ENCODE data around the gene STEAP1B.
"Not testable (repeated sequence)": the region's sequence is repeated elsewhere in the genome, so short reads cannot be mapped to it uniquely, and the experiment has no call there.

STEAP1B gene

GRCh38 chr7:22499888-22500689 lies at the start of gene STEAP1B:
Gene STEAP1B, minus strand, starts transcription at chr7:22500188. Its CDS starts 5,333 bp downstream, at chr7:22494855.
- in situ Hi-C loops (cut with HindIII; ENCODE audit: low pct_ligation_motif_present, low pct_unique_long_range_greater_than_20kb, low sequenced_read_pairs): not testable (repeated sequence)
- DNase-seq: peak; percentile 88

GRCh38 chr7:22549051-22549450 lies 49.1 kb upstream of the STEAP1B start:
- in situ Hi-C loops (cut with HindIII; ENCODE audit: low pct_ligation_motif_present, low pct_unique_long_range_greater_than_20kb, low sequenced_read_pairs): no loop called here

GRCh38 chr7:22548313-22548712 lies 48.3 kb upstream of the STEAP1B start:
- no peak for DNase-seq
- in situ Hi-C loops (cut with HindIII; ENCODE audit: low pct_ligation_motif_present, low pct_unique_long_range_greater_than_20kb, low sequenced_read_pairs): no loop called here

More at GRCh38 chr7:22549051-22549450, 49.1 kb upstream of the STEAP1B start:
- DNase-seq: no peak

- no peak for DNase-seq
- in situ Hi-C loops (cut with HindIII; ENCODE audit: low pct_ligation_motif_present, low pct_unique_long_range_greater_than_20kb, low sequenced_read_pairs): no loop called here
These were observed 46.8 kb upstream of the STEAP1B start for GRCh38 chr7:22546769-22547168.

GRCh38 chr7:22545529-22545928 lies 45.5 kb upstream of the STEAP1B start:
- in situ Hi-C loops (cut with HindIII; ENCODE audit: low pct_ligation_motif_present, low pct_unique_long_range_greater_than_20kb, low sequenced_read_pairs): no loop called here
- DNase-seq: no peak

- in situ Hi-C loops (cut with HindIII; ENCODE audit: low pct_ligation_motif_present, low pct_unique_long_range_greater_than_20kb, low sequenced_read_pairs): no loop called here
- DNase-seq: no peak
These were observed 44.3 kb upstream of the STEAP1B start for GRCh38 chr7:22544245-22544644.

- in situ Hi-C loops (cut with HindIII; ENCODE audit: low pct_ligation_motif_present, low pct_unique_long_range_greater_than_20kb, low sequenced_read_pairs): no loop called here
- no peak for DNase-seq
These were observed 43.2 kb upstream of the STEAP1B start for GRCh38 chr7:22543169-22543568.

- DNase-seq: no peak
- in situ Hi-C loops (cut with HindIII; ENCODE audit: low pct_ligation_motif_present, low pct_unique_long_range_greater_than_20kb, low sequenced_read_pairs): no loop called here
These were observed 42.7 kb upstream of the STEAP1B start for GRCh38 chr7:22542669-22543068.

- no peak for DNase-seq
- in situ Hi-C loops (cut with HindIII; ENCODE audit: low pct_ligation_motif_present, low pct_unique_long_range_greater_than_20kb, low sequenced_read_pairs): no loop called here
These were observed 42.3 kb upstream of the STEAP1B start for GRCh38 chr7:22542254-22542653.

GRCh38 chr7:22541789-22542188 lies 41.8 kb upstream of the STEAP1B start:
- in situ Hi-C loops (cut with HindIII; ENCODE audit: low pct_ligation_motif_present, low pct_unique_long_range_greater_than_20kb, low sequenced_read_pairs): no loop called here
- no peak for DNase-seq

- in situ Hi-C loops (cut with HindIII; ENCODE audit: low pct_ligation_motif_present, low pct_unique_long_range_greater_than_20kb, low sequenced_read_pairs): not testable (repeated sequence)
These were observed 28.5 kb upstream of the STEAP1B start for GRCh38 chr7:22528537-22528936.

GRCh38 chr7:22524353-22524947 lies 24.5 kb upstream of the STEAP1B start:
- DNase-seq; in situ Hi-C loops (cut with HindIII; ENCODE audit: low pct_ligation_motif_present, low pct_unique_long_range_greater_than_20kb, low sequenced_read_pairs): not testable (repeated sequence)

More at GRCh38 chr7:22528537-22528936, 28.5 kb upstream of the STEAP1B start:
- DNase-seq: not testable (repeated sequence)

- in situ Hi-C loops (cut with HindIII; ENCODE audit: low pct_ligation_motif_present, low pct_unique_long_range_greater_than_20kb, low sequenced_read_pairs): not testable (repeated sequence)
- DNase-seq: peak; percentile 76
These were observed 23.7 kb upstream of the STEAP1B start for GRCh38 chr7:22523478-22524352.

- DNase-seq; in situ Hi-C loops (cut with HindIII; ENCODE audit: low pct_ligation_motif_present, low pct_unique_long_range_greater_than_20kb, low sequenced_read_pairs): not testable (repeated sequence)
These were observed 19.6 kb upstream of the STEAP1B start for GRCh38 chr7:22519560-22519959.

- in situ Hi-C loops (cut with HindIII; ENCODE audit: low pct_ligation_motif_present, low pct_unique_long_range_greater_than_20kb, low sequenced_read_pairs); DNase-seq: not testable (repeated sequence)
These were observed 17.0 kb upstream of the STEAP1B start for GRCh38 chr7:22516950-22517349.

- DNase-seq; in situ Hi-C loops (cut with HindIII; ENCODE audit: low pct_ligation_motif_present, low pct_unique_long_range_greater_than_20kb, low sequenced_read_pairs): not testable (repeated sequence)
These were observed 15.0 kb upstream of the STEAP1B start for GRCh38 chr7:22514963-22515362.

GRCh38 chr7:22507320-22507719 lies 7.3 kb upstream of the STEAP1B start:
- in situ Hi-C loops (cut with HindIII; ENCODE audit: low pct_ligation_motif_present, low pct_unique_long_range_greater_than_20kb, low sequenced_read_pairs); DNase-seq: not testable (repeated sequence)

- DNase-seq; in situ Hi-C loops (cut with HindIII; ENCODE audit: low pct_ligation_motif_present, low pct_unique_long_range_greater_than_20kb, low sequenced_read_pairs): not testable (repeated sequence)
These were observed 6.5 kb upstream of the STEAP1B start for GRCh38 chr7:22506316-22507020.

All from ACHN (cell line).